IgD-negative memory B cell (primary cell): ENCODE measurements around the gene NR1H2. TPM values are rescaled to one million over a fixed set of nuclear protein-coding genes. Genes with fewer than 3 reads are reported as not detected.
A peak's percentile ranks its signal among the peaks of the same experiment; 100 is the strongest.
"Not testable (repeated sequence)": the region's sequence is repeated elsewhere in the genome, so short reads cannot be mapped to it uniquely, and the experiment has no call there.

Experiments used
- H3K27ac Mint-ChIP-seq, 3 donors: one replicate each; pipeline ENCODE4 v1.8.0; 2020 to 2022; ENCODE audit warnings: mild to moderate bottlenecking in 3 of 3, mixed read lengths in 3 of 3, moderate library complexity in 1 of 3
- H3K27me3 Mint-ChIP-seq: one replicate; pipeline ENCODE4 v1.8.0; 2021; ENCODE audit warnings: mixed read lengths
- H3K36me3 Mint-ChIP-seq: one replicate; pipeline ENCODE4 v1.8.0; 2020; ENCODE audit warnings: mild to moderate bottlenecking, mixed read lengths
- H3K4me1 Mint-ChIP-seq, 3 donors: one replicate each; pipeline ENCODE4 v1.8.0; 2020 to 2022; ENCODE audit warnings: mixed read lengths in 3 of 3, mild to moderate bottlenecking in 1 of 3
- H3K4me3 Mint-ChIP-seq, 4 donors: one replicate each; pipeline ENCODE4 v1.8.0; 2020 to 2022; ENCODE audit warnings: mild to moderate bottlenecking in 4 of 4, mixed read lengths in 4 of 4, moderate library complexity in 3 of 4
- H3K9me3 Mint-ChIP-seq, 3 donors: one replicate each; pipeline ENCODE4 v1.8.0; 2020 to 2021; ENCODE audit warnings: mixed read lengths in 3 of 3, mild to moderate bottlenecking in 1 of 3
- polyA plus RNA-seq: library from polyadenylated mRNA; unstranded; fragments of 300-500 nt; fragmentation: Illumina TruSeq; gene quantifications from one replicate; pipeline ENCODE4 v1.2.3, GENCODE V29; 2021

The NR1H2 gene
- polyA plus RNA-seq: 130 TPM

DNA sequence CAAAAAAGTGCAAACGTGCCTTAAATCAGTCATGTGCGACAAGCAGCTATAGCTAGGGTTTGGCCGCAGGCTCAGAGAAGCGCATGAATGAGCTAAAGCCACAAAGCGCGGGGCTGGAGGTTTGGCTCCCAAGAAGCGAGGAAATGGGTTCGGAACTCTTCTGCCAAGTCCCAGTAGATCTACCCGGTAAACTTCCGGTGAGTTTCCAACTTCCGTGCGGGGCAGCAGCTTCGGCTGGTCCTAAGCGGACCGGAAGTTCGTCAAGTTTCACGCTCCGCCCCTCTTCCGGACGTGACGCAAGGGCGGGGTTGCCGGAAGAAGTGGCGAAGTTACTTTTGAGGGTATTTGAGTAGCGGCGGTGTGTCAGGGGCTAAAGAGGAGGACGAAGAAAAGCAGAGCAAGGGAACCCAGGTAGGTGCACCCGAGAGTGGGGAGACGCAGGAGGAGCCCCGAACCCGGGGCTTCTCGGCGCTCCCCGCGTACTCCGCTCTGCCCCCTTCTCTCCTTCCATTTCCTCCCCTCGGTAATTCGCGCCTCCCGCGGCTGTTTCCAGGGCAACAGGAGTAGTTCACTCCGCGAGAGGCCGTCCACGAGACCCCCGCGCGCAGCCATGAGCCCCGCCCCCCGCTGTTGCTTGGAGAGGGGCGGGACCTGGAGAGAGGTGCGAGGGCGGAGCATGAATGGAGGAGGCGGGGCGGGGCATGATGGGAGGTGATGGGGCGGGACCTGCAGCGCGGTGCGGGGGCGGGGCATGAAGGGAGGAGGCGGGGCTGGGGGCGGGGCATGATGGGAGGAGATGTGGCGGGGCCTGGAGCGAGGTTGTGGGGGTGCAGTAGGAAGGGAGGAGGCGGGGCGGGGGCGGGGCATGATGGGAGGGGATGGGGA is at the start of gene NR1H2:
NR1H2 (plus strand) TSS at position 292 of the 885 bp plus-strand sequence. CDS start 1,149 bp downstream, outside the sequence.
- peak within 1 kb of the TSS; percentile 96 to 100 (median 100) for H3K27ac Mint-ChIP-seq

DNA sequence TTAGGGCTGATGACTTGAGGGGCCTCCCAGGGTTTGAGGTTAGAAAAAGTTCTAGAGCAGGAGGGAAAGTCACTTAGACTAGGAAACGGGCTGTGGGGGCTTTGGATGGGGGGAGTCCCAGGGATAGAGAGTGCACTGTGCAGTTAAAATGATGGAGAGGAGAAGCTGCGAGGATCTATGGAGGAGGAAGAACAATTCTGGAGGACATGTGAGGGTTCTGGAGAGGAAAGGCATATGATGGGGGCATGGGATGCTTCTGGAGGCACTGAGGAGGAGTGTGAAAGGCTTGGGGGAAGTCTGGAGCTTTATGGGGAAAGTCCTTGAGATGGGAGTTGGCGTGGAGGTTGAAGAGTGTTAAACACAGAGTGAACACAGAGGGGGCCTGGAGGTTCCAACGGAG is 49.2 kb upstream of the NR1H2 start:
- Mint-ChIP-seq H3K27ac (peak overlapping the region; percentile 47 to 95 (median 89)), H3K4me3 (peak overlapping the region; percentile 55 to 86 (median 72)), H3K27me3 (peaks cover 13% of the 10 kb centered on the region), H3K36me3 (peaks cover 12% of the 10 kb centered on the region), H3K4me1 (peaks cover 13 to 36% (median 27%) of the 10 kb centered on the region in 3 donors), H3K9me3 (peaks cover 0 to 4% (median 0%) of the 10 kb centered on the region in 3 donors)

More for the DNA sequence above, at the start of gene NR1H2:
- peaks cover 2% of the 10 kb centered on the region for H3K36me3 Mint-ChIP-seq
- H3K27me3 Mint-ChIP-seq: no peaks in the 10 kb centered on the region
- H3K9me3 Mint-ChIP-seq: no peaks in the 10 kb centered on the region
- peaks cover 5 to 12% (median 9%) of the 10 kb centered on the region in 3 donors for H3K4me1 Mint-ChIP-seq
- H3K4me3 Mint-ChIP-seq: peak within 1 kb of the TSS; percentile 92 to 100 (median 96)

DNA sequence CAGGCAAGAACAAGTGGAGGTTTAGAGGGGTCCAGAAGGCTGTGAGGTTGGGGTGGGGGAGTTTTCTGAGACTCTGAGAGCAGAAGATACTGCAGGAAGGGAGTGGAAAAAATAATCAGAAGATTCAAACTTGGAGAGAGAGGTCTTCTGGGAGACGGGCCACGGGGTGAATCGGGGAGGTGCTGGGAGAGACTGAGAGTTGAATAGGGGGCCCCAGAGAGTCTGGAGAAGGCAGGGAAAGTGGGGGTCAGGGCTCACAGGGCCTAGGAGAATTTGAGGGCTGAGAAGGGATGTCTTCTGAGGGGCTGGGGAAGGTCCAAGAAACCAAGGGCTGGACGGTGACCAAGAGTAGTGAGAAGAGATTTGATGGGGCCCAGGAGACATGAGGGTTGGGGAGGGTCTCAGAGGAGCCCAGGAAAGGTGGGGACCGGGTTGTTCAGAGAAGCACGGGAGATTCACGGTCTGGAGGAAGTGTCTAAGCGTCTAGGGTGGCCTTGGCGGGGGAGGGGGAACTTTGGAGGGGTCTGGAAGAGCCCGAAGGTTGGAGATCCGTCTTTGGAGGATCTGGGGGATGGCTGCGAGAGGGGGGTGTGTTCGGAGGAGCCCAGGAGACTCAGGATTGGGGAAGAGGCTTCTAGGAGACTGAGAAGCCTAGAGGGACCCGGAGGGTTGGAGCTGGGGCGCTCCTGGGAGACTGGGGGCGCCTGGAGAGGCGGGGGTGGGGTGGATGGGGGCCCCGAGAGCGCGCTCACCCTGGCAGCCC is 48.6 kb upstream of the NR1H2 start:
- Mint-ChIP-seq H3K27me3 (peaks cover 13% of the 10 kb centered on the region), H3K4me3 (peak overlapping the region; percentile 55 to 86 (median 72)), H3K36me3 (peaks cover 6% of the 10 kb centered on the region), H3K4me1 (peaks cover 13 to 38% (median 34%) of the 10 kb centered on the region in 3 donors), H3K9me3 (peaks cover 0 to 4% (median 0%) of the 10 kb centered on the region in 3 donors), H3K27ac (peak overlapping the region; percentile 47 to 95 (median 89))

DNA sequence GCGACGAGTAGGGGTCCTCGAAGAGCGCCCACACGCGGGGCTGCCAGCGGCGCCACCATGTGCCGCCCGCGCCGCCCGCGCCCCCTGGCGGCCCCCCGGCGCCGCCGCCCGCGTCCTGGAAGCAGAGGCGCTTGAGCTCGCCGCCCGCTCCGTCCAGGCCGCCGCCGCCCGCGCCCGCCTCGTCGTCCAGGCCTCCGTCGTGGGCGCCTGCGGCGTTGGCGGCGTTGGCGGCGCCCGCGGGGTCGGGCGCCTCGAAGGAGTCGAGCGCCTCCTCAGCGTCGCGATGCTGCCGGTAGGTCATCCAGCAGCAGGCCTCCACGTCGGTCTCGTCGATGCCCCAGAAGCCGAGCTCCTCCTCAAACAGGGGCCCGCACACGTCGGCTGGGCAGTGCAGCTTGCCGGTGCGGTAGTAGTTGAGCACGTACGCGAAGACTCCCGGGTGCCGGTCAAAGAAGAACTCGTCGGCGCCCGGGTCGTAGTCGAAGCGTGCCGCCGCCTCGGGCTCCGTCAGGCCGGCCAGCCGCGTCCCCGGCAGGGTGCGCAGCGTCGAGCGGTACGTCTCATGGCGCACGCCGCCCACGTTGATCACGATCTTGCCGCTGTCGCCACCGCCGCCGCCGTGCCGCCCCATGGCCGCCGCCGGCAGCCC is 47.9 kb upstream of the NR1H2 start:
- H3K4me1 Mint-ChIP-seq: peaks cover 14 to 40% (median 37%) of the 10 kb centered on the region in 3 donors
- peaks cover 5% of the 10 kb centered on the region for H3K36me3 Mint-ChIP-seq
- H3K27me3 Mint-ChIP-seq: peaks cover 13% of the 10 kb centered on the region
- H3K9me3 Mint-ChIP-seq: peaks cover 0 to 4% (median 0%) of the 10 kb centered on the region in 3 donors
- H3K27ac Mint-ChIP-seq: no peak overlapping the region
- H3K4me3 Mint-ChIP-seq: peak overlapping the region in 1 of 4 donors; percentile 30

DNA sequence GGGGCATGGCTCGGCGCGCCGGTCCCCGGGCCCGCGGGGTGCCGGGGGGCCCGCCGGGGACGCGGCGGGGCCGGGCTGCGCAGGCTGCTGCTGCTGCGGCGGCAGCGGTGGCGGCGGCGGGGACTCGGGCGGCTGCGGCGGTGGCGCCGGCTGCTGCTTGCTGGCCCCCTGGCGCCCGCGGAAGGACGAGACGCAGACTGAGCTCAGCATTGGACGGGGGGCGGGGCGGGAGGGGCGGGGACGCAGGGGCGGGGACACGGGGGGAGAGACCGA is 47.4 kb upstream of the NR1H2 start:
- Mint-ChIP-seq H3K4me3 (peak overlapping the region; percentile 55 to 95 (median 90)), H3K9me3 (peaks cover 0 to 4% (median 0%) of the 10 kb centered on the region in 3 donors), H3K27ac (peak overlapping the region in 2 of 3 donors; percentile 90 to 94), H3K36me3 (peaks cover 5% of the 10 kb centered on the region), H3K27me3 (peaks cover 13% of the 10 kb centered on the region), H3K4me1 (peaks cover 18 to 45% (median 42%) of the 10 kb centered on the region in 3 donors)

DNA sequence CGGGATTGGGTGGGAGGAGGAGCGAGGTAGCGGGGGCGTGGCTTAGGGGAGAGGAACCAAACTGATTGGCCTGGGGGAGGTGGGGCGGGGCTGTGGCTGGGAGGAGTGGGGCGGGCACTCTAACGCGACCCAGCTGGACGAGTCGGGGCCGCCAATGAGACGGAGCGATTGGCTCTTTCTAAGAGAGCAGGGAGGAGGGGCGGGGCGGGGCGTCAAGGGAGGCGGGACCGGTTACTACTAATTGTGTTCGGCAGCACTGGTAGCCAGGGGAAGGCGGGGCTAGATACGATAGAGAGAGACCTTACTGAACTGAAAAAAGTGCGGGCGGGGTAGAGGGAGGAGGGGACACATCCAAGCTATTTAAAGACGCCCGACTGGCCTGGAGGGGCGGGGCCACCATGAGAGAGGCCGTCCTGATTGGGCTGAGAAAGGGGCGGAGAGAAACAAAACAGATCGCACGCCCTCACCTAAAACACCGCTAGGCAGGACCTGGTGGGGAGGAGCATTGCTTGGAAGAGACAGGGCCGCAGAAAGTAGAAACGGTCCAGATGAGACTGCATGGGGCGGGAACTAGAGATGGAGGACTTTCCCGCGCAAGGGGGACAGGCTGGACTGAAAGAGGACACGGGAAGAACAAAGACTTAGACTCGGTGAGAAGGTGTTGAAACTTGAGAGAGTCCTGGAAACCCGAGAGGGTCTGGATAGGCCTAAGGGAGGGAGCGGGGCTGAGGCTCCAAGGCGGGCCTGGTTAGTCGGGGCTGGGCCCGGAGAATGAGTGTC is 46.9 kb upstream of the NR1H2 start, which contains the start of gene KCNC3:
KCNC3 (minus strand) TSS at position 232 of the 780 bp plus-strand sequence. CDS start 295 bp downstream, outside the sequence.
- H3K4me3 Mint-ChIP-seq: peak within 1 kb of the TSS; percentile 84 to 95 (median 90)
- H3K27me3 Mint-ChIP-seq: peaks cover 12% of the 10 kb centered on the region
- peak within 1 kb of the TSS; percentile 90 to 95 (median 94) for H3K27ac Mint-ChIP-seq
- peaks cover 5% of the 10 kb centered on the region for H3K36me3 Mint-ChIP-seq
- peaks cover 0 to 4% (median 0%) of the 10 kb centered on the region in 3 donors for H3K9me3 Mint-ChIP-seq
- peaks cover 18 to 46% (median 46%) of the 10 kb centered on the region in 3 donors for H3K4me1 Mint-ChIP-seq

DNA sequence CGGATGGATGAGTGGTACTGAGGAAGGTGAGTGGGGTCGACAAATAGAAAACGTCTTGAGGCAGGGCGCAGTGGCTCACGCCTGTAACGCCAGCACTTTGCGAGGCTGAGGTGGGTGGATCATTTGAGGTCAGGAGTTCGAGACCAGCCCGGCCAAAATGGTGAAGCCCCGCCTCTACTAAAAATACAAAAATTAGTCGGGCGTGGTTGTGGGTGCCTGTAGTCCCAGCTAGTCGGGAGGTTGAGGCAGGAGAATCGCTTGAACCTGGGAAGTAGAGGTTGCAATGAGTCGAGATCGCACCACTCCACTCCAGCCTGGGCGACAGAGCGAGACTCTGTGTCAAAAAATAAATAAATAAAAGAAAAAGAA is 46.3 kb upstream of the NR1H2 start:
- Mint-ChIP-seq H3K27me3 (peaks cover 10% of the 10 kb centered on the region), H3K4me3 (peak overlapping the region; percentile 84 to 95 (median 90)), H3K27ac (peak overlapping the region; percentile 28 to 95 (median 94)), H3K4me1 (peaks cover 18 to 50% (median 47%) of the 10 kb centered on the region in 3 donors)
- not testable (repeated sequence) for H3K36me3 Mint-ChIP-seq, H3K9me3 Mint-ChIP-seq

DNA sequence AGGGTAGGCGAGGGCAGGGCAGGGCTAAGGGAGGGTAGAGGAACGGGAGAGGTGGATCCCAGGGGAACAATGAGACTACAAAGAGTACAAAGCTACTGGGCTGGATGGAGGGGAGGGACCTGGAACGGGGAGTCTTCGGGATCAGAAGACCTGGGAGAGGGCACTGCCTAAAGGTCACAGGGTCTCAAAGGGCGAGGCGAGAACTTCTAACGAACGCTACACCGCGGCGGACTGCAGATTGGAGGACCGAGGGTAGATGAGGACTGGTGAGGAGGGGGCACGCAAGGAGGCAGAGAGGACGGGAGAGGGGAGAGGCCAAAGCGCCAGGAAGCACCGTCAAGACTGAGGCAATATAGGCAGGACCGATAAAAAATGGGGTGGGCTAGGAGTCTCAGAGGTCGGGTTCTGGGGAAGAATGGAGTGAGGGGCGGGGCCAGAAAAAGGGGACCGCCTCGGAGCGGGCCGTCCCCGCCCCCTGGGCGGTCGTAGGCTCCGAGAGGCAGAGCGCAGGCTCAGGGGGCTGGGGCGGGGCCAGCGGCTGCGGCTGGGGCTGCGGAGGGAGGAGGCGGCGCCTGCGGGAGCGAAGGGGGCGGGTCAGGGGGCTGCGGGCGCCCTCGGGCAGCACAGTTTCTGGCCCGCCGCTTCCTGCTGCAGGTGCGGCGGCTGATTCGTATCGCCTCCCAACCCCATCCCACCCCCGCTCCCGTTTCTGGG is 45.7 kb upstream of the NR1H2 start:
- peaks cover 23 to 55% (median 53%) of the 10 kb centered on the region in 3 donors for H3K4me1 Mint-ChIP-seq
- H3K27ac Mint-ChIP-seq: peak overlapping the region; percentile 28 to 95 (median 94)
- peaks cover 0 to 4% (median 0%) of the 10 kb centered on the region in 3 donors for H3K9me3 Mint-ChIP-seq
- peaks cover 10% of the 10 kb centered on the region for H3K27me3 Mint-ChIP-seq
- peak overlapping the region; percentile 84 to 95 (median 90) for H3K4me3 Mint-ChIP-seq
- H3K36me3 Mint-ChIP-seq: peaks cover 4% of the 10 kb centered on the region

DNA sequence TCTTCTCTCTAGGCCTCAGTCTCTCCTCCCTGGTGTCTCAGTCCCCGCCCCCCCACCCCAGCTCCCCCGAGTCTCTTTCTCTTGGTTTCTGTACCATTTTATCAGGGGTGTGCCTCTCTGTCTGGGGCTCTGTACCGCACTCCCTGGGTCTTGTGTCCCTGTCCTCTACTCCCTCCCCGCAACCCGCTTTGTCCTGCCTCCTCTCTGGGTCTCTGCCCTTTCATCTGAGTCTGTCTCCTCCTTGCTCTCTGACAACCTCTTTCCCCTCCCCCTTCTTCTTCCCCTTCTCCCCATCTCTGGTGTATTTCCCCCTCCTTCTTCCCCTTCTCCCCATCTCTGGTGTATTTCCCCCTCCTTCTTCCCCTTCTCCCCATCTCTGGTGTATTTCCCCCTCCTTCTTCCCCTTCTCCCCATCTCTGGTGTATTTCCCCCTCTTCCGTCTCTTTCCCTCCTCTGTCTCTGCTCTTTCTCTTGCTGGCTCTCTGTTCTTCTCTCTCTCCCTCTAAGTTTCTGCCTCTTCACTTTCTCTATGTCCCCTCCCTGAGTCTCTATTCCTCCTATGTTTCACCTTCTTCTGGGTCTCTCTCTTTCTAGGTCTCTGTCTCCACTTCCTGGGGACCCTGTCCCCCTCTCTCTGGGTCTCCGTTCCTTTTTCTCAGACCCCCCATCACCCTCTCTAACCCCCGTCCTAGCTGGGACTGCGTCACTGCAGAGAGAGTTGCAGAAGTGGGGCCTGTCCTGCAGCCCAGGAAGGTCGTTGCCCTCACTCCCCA is 44.9 kb upstream of the NR1H2 start:
- Mint-ChIP-seq H3K9me3 (peaks cover 0 to 4% (median 0%) of the 10 kb centered on the region in 3 donors), H3K4me3 (peak overlapping the region; percentile 73 to 94 (median 86)), H3K27me3 (peaks cover 10% of the 10 kb centered on the region), H3K36me3 (peaks cover 6% of the 10 kb centered on the region), H3K27ac (peak overlapping the region; percentile 84 to 94 (median 93)), H3K4me1 (peaks cover 27 to 60% (median 56%) of the 10 kb centered on the region in 3 donors)

DNA sequence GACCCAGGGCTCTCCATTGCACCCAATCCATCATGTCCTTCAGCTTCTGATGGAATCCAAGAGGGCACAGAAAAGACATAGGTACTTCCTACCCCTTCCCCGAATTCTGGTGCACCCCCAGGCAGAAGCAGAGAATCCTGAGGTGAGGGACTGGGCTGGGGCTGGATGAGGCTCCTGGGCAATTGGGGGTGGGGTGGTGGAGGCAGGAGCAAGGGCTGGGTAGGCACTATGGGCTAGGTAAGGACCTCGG is 44.3 kb upstream of the NR1H2 start:
- Mint-ChIP-seq H3K9me3 (peaks cover 0 to 3% (median 0%) of the 10 kb centered on the region in 3 donors), H3K27me3 (peaks cover 9% of the 10 kb centered on the region), H3K27ac (peak overlapping the region; percentile 84 to 94 (median 93)), H3K4me3 (peak overlapping the region; percentile 26 to 94 (median 86)), H3K36me3 (peaks cover 6% of the 10 kb centered on the region), H3K4me1 (peaks cover 24 to 55% (median 54%) of the 10 kb centered on the region in 3 donors)

DNA sequence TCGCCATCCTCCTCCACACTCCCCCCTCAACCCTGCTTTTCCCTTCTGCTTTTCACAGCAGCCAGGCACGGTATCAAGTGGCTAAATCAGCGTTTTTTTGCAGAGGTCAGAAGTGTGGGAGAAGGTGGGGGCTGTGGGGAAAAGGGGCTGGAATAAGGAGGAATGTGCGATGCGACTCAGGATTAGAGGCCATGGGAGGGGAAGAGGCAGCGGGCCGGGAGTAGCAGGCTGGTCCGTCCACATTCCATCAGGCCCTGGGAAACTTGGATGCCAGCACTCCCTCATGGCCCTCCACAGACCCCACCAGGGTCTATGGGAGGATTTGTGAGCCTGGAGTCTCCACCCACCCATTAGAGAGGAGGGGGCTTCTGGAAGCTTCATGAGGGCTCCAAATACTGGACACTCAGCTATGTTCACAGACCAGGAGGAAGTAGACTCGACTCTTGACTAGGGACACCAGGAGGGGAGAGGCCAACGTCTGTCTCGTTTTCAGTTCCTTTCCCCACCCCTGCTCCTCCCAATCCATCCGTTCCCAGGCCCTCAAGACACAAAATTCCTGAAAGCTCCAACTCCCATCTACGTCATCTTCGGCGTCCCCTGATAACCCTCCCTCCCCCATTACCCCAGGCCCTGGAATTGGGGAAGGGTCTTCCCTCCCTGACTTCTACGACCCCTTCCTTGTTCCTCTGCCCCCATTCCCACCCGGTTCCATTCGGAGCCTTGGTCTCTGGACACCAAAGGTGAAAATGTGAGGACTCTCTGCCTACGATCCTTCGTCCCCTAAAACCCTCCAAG is 43.8 kb upstream of the NR1H2 start:
- Mint-ChIP-seq H3K27me3 (peaks cover 4% of the 10 kb centered on the region), H3K4me1 (peaks cover 26 to 53% (median 50%) of the 10 kb centered on the region in 3 donors), H3K36me3 (peaks cover 8% of the 10 kb centered on the region)

DNA sequence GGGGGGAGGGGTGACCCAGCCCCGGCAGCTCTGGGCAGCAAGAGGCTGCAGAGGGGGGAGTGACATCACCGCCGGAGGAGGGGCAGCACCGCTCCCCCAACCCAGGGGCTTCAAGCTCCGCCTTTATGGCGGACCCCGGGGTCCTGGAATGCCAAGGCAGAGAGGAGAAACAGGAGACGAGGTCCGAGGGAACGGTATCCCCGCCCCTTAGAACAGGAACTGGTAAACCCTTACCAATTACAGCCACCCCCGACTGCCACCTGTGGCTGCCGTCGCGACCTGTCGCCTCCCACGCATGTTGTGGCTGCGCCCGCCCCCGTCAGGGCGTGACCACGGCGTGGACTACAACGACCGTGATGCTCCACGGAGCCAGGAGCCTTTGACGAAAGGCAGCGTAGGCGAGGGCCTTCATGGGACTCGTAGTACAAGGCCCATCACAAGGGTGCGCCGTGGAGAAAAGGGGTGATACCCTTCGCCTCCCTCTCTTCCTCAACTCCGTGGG is 43.0 kb upstream of the NR1H2 start:
- Mint-ChIP-seq H3K4me1 (peaks cover 29 to 56% (median 49%) of the 10 kb centered on the region in 3 donors), H3K27ac (peak overlapping the region; percentile 94 to 97 (median 95)), H3K9me3 (no peaks in the 10 kb centered on the region), H3K27me3 (no peaks in the 10 kb centered on the region), H3K4me3 (peak overlapping the region; percentile 75 to 92 (median 86)), H3K36me3 (peaks cover 9% of the 10 kb centered on the region)

More for the DNA sequence above, 43.8 kb upstream of the NR1H2 start:
- Mint-ChIP-seq H3K9me3 (no peaks in the 10 kb centered on the region), H3K4me3 (peak overlapping the region; percentile 30 to 94 (median 86)), H3K27ac (peak overlapping the region; percentile 74 to 94 (median 93))
